SW 1271 (cell line): ENCODE measurements around the gene NDUFS7.
A peak's percentile ranks its signal among the peaks of the same experiment; 100 is the strongest.

ENCODE experiments used
- DNase-seq, 2 experiments: peaks; one replicate each; lab custom pipeline; 2025; lab: John Stamatoyannopoulos, UW

NDUFS7 gene

DNA sequence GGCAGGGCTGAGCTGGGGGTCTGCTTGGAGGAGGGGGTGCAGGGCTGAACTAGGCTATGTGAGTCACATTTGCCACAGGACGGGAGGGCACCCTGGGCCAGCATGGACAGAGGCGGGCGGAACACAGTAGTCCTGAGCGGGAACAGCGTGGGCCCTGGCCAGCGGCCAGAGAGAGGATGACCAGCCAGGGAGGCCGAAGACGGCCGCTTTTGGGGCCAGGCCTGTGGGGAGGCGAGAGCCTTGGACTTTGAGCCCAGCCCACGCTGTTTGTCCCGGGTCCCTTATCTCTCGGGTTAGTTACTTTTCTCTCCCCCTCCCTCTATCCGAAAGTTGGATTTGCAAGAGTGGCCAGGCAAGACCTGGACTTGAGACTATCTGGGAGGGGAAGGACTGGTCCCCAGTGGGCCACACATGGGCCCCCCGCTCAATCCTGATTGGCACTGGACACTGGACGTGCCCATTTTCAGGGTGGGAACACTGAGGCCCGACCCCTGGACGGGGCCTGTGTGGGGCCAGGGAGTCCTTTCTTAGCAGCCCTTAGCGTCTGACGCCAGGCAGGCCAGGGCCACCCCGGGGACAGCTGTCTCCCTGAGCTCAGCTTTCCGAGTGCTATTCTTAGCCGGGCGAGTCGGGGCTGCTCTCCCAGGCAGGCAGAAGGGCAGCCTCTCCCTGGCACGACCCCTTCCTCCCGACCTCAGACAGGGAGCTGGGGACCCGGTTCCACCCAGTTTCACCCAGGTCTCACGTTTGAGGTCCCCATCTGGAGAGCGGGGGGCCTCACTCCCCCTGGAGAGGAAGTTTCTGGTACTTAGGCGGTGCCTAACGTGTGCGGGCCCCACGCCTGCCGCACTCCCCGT, 16.8 kb downstream of the NDUFS7 start:
- peak in 1 of 2 experiments; percentile 19 for DNase-seq

DNA sequence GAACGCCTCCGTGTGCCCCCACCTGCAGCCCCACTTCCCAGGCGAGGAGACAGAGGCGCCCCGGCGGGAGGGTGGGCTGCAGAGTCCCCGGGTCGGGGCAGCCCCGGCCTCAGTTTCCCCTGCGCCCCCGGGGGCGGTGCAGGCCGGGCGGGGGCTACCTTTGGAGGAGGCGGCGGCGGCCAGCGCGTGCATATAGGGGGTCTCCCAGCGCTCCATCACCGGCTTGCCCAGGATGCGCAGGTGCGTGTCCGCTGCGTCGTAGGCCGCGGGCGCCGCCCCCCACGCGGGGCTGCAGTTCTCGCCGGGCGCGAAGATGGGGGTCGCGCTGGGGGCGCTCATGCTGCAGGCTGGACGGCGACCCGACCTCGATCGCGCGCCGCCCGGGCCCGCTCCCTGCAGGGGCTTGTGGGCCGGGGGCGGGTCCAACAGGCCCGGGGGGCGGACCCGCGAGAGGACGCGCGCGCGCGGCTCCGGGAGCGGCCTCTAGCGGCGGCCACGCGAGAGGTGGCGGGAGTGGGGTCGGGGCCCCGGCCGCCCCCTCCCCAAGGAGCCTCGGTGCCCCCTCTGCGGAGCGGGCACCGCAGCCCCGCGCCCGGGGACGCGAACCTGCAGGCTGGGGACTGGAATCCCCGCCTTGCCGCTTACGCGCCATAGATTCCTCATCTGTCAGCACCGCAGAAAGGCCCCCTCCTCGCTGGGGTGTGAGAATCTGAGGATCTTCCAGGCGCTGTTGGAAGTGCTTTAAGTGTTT, 17.6 kb downstream of the NDUFS7 start, which contains the start of gene GAMT:
TSS of gene GAMT (minus strand) at position 405 of the 751 bp plus-strand sequence. CDS start at position 339, 66 bp downstream.
- DNase-seq, result peak in 1 of 2 experiments; percentile 28

DNA sequence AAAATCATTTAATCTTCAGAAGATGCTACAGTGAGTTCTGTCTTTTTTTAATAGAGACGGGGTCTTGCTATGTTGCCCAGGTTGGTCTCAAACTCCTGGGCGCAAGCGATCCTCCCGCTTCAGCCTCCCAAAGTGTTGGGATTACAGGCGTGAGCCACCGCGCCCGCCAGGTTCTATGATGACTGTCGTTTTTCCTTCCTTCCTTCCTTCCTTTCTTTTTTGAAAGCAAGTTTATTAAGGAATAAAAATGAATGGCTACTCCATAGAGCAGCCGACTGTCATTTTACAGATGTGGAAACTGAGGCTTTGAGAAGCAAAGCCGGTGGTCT, 18.1 kb downstream of the NDUFS7 start:
- DNase-seq, result no peak

DNA sequence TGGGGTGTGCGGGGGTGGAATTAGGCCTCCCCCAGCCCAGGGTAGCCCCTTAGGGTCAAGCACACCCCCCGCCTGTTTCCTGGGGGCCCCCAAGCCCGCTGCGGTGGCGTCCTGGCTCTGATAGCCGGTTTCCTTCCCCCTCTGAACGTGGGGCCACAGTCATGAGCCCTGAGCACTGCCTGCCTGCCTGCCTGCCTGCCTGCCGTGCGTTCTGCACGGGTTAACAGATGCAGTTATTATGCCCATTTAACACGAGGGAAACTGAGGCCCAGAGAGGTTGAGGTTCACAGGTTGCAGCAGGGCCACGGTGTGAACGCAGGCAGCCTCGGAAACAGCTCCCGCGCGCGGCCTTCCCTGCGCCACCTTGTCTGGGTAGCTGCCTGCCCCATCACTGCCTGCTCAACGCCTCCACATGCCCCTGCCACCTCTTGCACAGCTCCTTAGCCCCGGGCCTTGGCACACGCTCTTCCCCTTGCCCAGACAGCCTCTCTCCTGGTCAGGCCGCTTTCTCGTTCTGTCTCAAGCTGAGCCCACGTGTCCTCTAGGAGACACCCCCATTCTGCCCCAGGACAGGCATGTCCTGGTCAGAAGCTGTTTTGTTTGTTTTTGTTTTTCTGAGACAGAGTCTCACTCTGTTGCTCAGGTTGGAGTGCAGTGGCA, 18.8 kb downstream of the NDUFS7 start:
- DNase-seq, result no peak

DNA sequence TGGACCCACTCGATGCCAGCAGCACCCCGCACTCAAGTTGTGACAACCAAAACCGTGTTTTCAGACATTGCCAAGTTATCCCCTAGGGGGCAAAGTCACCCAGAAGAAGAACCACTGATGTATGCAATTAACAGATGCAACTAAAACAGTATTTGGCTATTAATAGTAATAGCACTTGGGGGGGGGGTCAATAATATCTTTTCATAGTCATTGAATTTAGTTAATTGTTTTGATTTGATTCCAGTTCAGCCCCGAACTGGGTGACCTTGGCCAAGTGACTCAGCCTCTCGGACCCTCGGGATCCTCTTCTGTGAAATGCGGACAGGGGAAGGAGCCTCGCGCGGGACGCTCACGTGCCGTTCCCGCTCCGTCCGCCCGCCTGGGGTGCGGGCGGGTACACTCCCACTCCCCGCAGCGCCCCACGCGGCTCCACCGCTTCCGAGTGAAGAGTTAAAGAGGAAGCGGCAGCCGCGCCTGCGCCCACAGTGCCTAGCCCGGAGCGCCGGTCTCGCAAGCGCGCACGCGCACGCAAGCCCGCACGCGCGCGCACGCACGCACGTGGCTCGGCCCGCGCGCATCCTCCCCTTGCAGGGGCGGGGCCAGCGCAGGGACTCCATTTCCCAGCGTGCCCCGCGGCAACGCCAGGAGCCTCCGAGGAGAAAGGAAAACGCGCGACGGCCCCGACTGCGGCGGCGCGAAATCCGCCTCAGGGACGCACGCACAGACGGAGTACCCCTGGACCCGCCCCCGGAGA, 23.2 kb downstream of the NDUFS7 start:
- DNase-seq, result peak; percentile 91 to 92

DNA sequence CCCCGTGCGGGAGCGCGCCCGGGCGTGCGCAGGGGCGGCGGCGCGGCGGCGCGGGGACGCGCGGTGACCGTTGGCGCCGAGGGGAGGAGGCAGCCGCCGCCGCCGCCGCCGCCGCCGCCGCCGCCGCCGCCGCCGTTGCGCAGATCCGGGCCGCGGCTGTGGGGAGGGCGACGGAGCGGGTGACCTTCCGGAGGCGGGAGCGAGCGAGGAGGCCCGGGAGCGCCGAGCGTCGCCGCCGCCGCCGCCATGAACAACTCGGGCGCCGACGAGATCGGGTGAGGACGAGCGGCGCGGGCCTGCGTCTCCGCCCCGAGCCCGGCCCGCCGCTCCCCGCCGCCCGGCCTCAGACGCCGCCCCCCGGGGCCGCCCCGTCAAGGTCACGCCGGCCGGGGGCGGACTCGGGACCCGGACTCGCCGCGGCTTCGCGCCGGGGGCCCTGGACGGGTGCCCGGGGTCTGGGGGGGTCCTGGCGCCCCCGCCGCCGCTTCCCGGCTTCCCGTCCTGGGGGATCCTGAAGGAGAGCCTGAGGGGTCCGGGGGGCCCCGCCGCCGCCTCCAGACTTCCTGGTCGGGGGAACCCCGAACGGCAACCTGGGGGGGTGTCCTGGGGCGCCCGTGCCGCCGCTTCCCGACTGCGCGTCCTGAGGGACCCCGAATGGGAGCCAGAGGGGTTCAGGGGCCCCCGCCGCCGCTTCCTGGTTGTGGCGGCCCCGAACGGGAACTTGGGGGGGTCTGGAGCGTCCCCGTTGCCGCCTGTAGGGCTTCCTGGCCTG, 24.0 kb downstream of the NDUFS7 start, which contains the start of gene DAZAP1:
TSS of gene DAZAP1 (plus strand) at position 59 of the 772 bp plus-strand sequence. CDS start at position 247, 188 bp downstream.
- no peak for DNase-seq

DNA sequence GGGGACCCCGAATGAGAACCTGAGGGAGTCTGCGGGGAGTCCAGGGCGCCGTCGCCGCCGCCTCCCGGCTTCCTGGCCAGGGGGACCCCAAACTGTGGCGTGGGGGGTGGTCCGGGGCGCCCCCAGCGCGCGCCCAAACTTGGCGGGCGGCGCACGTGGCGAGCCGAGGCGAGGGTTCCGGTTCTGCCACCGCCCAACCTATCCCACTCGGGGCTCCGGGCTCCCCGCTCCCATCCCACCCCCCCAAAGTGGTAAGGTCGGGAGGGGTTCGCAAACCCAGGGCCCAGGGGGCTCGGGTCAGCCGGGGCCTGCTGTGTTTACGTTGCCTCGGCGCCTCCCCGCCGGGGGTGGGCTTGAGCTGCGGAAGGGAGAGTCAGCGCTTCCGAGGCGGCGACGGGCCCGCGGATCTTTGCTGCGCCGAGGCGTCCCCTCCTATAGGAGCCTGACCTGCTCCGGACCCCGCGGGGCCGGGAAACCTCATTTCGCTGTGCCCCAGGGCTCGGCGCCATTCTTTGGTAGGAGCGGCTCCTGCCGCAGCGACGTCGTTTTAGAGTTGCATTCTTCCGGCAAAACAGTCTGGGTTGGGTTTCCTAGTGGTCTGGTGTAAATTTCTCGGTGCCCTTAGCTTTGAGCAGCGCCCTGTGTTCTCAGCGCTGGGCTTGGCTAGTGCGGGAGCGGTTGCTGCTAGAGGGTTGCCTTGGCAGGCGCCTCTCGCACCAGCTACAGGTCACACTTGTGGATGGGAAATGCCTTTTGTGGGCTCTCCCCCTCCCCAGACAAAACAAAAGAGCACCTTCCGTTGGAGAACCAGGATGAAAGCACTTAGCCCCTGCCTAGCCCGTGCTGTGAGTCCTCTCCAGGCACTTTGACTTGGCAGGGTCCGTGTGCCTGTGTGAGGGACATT, 24.8 kb downstream of the NDUFS7 start:
- DNase-seq, result no peak

DNA sequence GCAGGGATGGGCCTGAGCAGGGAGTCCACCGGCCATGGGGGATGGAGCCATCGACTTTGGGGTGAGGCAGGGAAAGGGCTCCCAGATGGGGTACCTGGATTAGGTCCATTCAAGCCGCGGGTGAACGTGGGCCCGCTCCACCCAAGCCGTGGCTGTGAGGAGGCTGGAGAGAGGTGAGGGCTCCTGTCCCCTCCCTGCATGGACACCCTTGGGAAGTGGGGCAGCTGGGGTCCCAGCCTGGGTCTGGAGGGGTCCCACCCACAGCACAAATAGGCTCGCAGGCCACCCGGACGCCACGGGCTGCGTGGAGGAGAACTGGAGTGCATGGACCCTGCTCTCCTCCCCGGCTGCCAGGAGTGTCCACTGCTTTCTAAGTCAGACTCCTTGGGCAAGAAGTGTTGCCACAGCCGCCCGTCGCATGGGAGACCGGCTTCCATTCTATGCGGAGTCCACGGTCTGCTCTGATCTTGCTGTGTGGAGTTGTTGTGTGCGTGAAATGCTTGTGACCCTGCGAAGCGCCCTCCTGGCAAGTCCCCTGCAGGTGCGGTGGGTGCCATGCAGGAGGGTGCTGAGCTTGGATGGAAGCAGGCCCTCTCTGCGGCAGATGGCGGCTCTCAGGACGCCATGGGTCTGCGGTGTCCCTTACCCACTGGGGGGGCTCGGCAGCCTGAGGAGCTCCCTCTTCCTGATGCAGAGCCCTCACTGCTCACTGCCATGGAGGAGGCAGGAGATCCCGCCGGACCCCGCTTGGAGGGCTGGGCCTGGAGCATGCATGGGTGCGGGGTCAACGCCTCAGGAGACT, 25.7 kb downstream of the NDUFS7 start:
- no peak for DNase-seq

DNA sequence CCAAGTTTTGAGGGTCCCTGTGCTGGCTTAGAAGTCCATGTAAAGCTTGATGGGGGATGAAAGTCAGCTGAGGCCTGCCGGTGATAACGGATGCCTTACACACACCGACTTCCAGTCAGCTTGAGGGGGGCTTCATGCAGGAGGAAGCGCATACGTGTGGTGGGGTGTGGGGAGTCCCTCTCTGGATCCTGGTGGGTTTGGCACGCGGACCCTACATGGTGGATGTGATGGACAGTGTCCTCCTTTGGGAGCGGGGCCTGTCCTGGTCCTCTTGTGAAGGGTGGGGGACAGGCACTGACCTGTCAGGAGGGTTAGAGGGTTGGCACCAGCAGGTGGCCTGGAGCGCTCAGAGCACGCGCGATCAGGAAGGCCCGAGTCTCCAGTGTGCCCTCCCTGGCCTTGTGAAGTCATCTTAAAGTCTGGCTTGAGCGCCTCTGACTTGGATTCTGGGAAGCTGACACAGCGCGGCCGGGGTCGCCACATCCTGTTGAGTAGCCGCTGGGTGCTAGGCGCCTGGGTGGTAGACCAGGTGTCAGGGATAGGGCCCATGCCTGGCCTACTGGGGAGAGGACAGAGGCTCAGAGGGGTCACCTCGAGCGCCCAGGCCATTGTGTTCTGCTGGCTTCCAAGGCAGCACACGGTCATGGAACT, 26.6 kb downstream of the NDUFS7 start:
- DNase-seq, result no peak

DNA sequence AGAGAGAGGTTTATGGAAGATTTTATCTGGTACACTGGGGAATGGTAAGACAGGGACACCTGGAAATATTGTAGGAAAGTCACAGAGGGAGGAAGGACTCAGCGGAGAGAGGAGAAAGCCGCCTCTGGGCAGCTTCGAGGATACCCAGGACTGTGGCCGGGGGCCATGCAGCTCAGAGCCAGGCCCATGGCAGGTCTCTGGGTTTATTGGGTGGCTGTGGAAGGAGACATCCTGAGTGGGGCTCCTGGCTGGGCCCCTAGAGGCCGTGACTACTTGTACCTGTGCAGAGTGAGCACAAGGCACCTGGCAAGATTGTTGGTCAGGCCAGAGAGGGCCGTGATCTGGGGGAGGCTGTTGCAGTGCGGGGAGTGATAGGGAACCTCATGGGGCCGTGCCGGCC, 27.1 kb downstream of the NDUFS7 start:
- DNase-seq, result no peak

DNA sequence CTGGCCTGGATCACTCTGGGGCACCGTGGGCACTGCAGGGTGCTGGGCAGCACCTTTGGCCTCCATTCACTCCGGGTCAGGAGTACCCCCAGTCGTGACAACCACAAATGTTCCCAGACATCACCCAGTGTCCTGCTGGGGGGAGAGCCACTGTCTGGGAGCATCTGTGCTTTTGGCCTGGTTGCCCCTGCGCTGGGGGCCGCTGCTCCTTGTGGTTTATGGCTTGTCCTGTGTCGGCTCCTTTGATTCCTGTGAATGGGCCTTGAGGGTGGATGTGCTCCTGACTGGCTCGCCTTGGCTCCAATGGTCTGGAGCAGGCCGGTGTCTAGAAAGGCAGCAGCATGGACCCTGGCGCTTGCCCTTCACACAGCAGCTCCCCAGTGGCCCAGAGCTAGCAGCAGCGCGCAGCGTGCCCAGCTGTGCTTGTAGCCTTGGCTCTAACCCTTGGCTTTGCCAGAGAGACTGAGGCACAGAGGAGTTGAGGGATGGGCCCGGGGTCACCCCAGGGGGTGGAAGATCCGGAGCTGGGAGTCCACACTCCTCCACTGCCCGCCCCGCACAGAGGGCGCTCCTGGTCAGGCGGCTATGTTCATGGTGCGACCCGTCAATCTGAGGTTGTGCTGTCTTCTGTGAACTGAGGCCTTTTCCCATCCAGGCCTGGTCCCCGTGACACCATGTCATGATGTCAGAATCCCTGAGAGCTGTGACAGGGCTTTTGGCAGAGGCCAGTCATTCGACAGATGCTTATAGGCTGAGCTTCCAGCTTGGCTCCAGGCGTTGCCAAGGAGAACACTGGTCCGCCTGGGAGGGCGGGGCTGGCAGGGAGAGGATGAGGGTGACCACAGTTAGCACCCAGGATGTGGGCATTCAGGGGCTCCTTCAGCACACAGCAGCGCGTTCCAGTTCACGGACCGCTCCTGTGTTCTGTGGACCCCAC, 27.8 kb downstream of the NDUFS7 start:
- DNase-seq, result no peak

DNA sequence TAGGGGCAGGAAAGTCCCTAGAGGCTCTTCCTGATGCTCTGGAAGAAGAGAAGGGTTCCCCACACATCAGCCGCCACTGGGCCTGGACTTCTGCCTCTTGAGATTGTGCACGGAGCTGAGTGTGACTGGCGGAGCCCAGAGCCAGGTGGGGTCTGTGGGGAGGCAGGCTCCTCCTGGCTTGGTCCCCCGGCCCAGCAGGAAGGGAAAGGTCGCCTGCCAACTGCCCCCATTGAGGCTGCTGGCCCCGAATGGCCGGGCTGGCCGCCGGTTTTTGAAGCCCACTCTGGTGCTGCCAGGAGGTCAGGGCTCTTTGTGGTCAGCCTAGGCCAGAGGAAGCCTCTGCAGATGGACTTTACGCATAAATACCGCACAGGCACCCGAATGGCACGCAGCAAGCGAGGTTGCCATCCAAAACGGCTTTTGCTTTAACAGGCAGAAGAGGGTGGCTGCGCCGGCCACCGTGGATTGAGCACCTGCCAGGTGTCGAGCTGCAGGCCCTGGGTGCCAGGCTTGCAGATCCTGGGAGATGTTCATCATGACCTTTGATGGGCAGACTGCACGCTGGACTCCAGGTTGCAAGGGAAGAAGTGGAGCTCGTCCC, 28.7 kb downstream of the NDUFS7 start:
- no peak for DNase-seq

DNA sequence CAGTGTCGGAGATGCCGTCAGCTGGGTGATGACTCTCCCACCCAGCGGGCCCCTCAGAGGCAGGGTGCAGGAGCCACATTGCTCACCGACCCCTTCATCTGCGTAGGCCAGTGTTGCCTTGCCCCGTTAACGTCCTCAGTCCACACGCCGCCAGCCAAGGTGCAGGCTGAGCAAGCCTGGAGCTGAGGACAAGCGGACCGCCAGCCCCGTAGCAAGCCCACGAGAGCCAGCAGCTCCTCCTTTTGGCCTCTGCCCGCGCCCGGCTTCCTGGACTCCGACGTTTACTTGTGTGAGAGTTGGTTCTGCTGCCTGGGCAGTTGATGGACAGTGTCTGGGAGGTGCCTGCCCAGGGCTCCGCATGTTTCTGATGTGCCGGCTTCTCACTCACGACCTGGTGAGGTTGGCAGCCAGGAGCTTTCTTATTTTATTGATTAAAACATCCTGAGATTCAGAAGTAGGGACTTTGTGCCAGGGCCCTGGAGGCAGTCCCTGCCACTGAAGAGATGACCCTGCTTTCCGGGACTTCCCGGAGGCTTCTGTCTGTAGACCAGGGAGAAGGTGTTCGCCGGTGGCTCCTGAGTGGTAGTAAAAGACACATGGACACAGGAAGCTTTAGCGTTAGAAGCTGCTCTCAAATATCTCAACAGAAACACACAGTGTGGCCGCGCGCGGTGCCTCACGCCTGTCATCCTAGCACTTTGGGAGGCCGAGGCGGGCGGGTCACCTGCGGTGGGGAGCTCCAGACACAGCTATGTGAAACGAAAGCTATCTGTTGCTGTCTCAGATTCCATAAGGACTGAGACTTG, 29.5 kb downstream of the NDUFS7 start:
- DNase-seq, result no peak

DNA sequence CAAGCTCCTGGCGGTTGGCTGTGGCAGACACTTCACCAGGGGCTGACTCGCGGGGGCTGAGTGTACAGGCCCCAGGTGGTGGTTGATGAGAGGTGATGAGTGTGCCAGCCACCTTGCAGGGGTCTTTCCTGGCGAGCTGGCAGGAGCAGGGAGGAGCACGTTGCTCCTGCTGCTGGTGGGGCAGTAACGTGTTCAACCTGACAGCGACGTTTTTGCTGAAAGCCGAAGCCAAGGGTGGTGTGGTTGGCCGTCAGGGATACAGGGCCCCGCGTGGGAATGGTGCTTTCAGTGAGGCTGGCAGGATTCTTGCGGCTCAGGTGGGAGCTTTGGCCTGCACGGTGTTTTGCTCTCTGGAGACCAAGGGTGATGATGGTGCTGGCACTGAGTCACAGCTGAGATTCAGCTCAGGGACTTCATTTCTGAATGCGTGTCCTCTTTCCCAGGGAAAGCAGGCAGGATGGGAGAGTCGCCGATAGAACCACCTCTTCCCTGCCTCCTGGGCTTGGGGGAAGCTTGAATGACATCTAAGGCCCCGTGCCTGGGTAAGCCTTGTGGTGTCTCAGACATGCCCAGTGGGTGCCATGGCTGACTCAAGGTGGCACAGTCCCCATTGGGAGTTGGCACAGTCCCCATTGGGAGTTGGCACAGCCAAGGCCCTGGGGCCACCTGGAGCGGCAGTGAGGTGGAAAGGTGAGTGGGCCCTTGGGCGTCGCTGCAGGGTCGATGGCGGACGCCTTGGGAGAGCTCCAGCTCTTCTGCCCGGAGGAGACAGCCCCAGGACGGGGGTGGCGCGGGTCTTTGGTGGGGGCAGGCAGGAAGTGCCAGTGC, 32.5 kb downstream of the NDUFS7 start:
- DNase-seq, result no peak

DNA sequence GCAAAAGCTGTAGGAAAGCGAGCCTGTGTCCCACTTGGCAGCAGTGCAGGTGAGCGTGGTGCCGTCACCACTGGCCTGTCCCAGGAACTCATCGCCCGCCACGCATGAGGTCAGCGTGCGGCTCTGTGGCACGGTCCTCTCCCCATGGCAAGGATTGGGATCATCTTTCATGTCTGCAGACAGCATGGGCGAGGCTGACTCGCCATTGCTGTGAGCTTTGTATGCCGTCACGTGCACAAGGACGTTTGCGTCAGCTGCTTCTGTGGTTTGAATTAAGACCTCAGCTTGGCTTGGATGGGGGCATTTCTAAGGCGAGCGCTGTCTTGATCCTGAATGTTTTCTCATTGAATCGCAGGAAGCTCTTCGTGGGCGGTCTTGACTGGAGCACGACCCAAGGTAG, 33.4 kb downstream of the NDUFS7 start:
- no peak for DNase-seq
